WTC11 (cell line): ENCODE measurements around the gene GRAMD1B. TPM values are rescaled to one million over a fixed set of nuclear protein-coding genes. Genes with fewer than 3 reads are reported as not detected.

Experiments
- ATAC-seq: fragments of 200-7000 bp; cut with Tn5 transposase; 2 replicates; pipeline ENCODE4 v1.10.0; 2021; ENCODE audit warnings: mild to moderate bottlenecking, moderate library complexity
- CTCF ChIA-PET: fragments of 300-600 bp; sonication (Branson Sonifier 250); formaldehyde crosslinking; loops from one replicate; lab custom pipeline; 2021; ENCODE audit warnings: antibody characterized with exemption; lab: Charles Lee
- POLR2A ChIA-PET: fragments of 350-600 bp; sonication (Branson Sonifier 250); formaldehyde crosslinking; loops from one replicate; lab custom pipeline; 2021; ENCODE audit warnings: antibody characterized with exemption; lab: Charles Lee
- DNase-seq: peaks from one replicate; pipeline ENCODE4 v3.0.0; 2021; ENCODE audit warnings: low spot score
- H3K27ac Mint-ChIP-seq: 2 replicates; pipeline ENCODE4 v1.8.0; 2021; ENCODE audit warnings: mixed read lengths
- H3K27me3 Mint-ChIP-seq: 2 replicates; pipeline ENCODE4 v1.8.0; 2021; ENCODE audit warnings: low read depth, mild to moderate bottlenecking, moderate library complexity, mixed read lengths
- H3K36me3 Mint-ChIP-seq: 2 replicates; pipeline ENCODE4 v1.8.0; 2021; ENCODE audit warnings: mixed read lengths
- H3K4me1 Mint-ChIP-seq: 2 replicates; pipeline ENCODE4 v1.8.0; 2022; ENCODE audit warnings: mixed read lengths
- H3K4me3 Mint-ChIP-seq: 2 replicates; pipeline ENCODE4 v1.8.0; 2021; ENCODE audit warnings: mild to moderate bottlenecking, moderate library complexity, mixed read lengths
- H3K9me3 Mint-ChIP-seq: 2 replicates; pipeline ENCODE4 v1.8.0; 2021; ENCODE audit warnings: mixed read lengths
- ATF3 ChIP-seq: sonication (generic); formaldehyde crosslinking; conservative IDR thresholded peaks from 2 replicates; pipeline ENCODE4 v1.8.1; 2022; ENCODE audit warnings: mild to moderate bottlenecking, missing genetic modification reagents
- EMX1 ChIP-seq: fragments of 250-450 bp; sonication (Bioruptor Pico); IDR thresholded peaks from 2 replicates; pipeline ENCODE4 v1.8.0; 2021; ENCODE audit warnings: mild to moderate bottlenecking
- ESRRA ChIP-seq: sonication (generic); formaldehyde crosslinking; IDR thresholded peaks from 2 replicates; pipeline ENCODE4 v1.8.1; 2022; ENCODE audit warnings: mild to moderate bottlenecking, missing genetic modification reagents, borderline replicate concordance
- IRF1 ChIP-seq: sonication (generic); formaldehyde crosslinking; IDR thresholded peaks from 2 replicates; pipeline ENCODE4 v1.8.0; 2023; ENCODE audit warnings: missing genetic modification reagents
- NFATC4 ChIP-seq: fragments of 250-450 bp; sonication (Bioruptor Pico); IDR thresholded peaks from 2 replicates; pipeline ENCODE4 v1.9.0; 2021; ENCODE audit warnings: mild to moderate bottlenecking
- NR1H2 ChIP-seq: sonication (generic); formaldehyde crosslinking; IDR thresholded peaks from 2 replicates; pipeline ENCODE4 v1.9.0; 2021; ENCODE audit warnings: mild to moderate bottlenecking, moderate library complexity, missing genetic modification reagents
- PRRX2 ChIP-seq: fragments of 250-450 bp; sonication (Bioruptor Pico); IDR thresholded peaks from 2 replicates; pipeline ENCODE4 v1.8.0; 2021; ENCODE audit warnings: mild to moderate bottlenecking
- RELA ChIP-seq: sonication (generic); formaldehyde crosslinking; IDR thresholded peaks from 2 replicates; pipeline ENCODE4 v1.8.1; 2022; ENCODE audit warnings: missing genetic modification reagents, mild to moderate bottlenecking, borderline replicate concordance
- ZNF532 ChIP-seq: fragments of 250-450 bp; sonication (Bioruptor Pico); IDR thresholded peaks from 2 replicates; pipeline ENCODE4 v1.9.0; 2021; ENCODE audit warnings: mild to moderate bottlenecking, borderline replicate concordance
- total RNA-seq: library from RNA; stranded (reverse); gene quantifications from 3 replicates; pipeline ENCODE4 v1.2.3, GENCODE V29; 2021
- TF ChIP-seq, protein P1 (sequence below): fragments of 250-450 bp; sonication (Bioruptor Pico); IDR thresholded peaks from 2 replicates; pipeline ENCODE4 v1.9.0; 2021; ENCODE audit warnings: moderate library complexity, mild to moderate bottlenecking, inconsistent platforms, borderline replicate concordance
- TF ChIP-seq, protein P2 (sequence below): sonication (generic); formaldehyde crosslinking; IDR thresholded peaks from 2 replicates; pipeline ENCODE4 v1.8.0; 2023; ENCODE audit warnings: missing genetic modification reagents, mild to moderate bottlenecking, borderline replicate concordance
- TF ChIP-seq, protein P3 (sequence below): fragments of 250-450 bp; sonication (Bioruptor Pico); IDR thresholded peaks from 2 replicates; pipeline ENCODE4 v1.9.0; 2021; ENCODE audit warnings: mild to moderate bottlenecking

GRAMD1B gene
- total RNA-seq, 1 experiment from 2014 or later = 31.5 TPM

- no peak for TF ChIP-seq PRRX2 (CRISPR knock-in tag)
Observed at GRCh38 chr11:123597859-123598258, 167.8 kb downstream of the GRAMD1B start (continued).

GRCh38 chr11:123601136-123601535, 171.1 kb downstream of the GRAMD1B start:
- no peak overlapping the region for H3K27ac Mint-ChIP-seq
- H3K9me3 Mint-ChIP-seq = no peaks in the 10 kb centered on the region
- CTCF ChIA-PET = interaction anchor here (2.0 kb wide), 1 partner anchor 20 kb away, joined by 11 read pairs; no protein-coding TSS in a partner anchor
- TF ChIP-seq ESRRA (CRISPR knock-in tag) (no peak), NFATC4 (no peak), ATF3 (CRISPR knock-in tag) (no peak), ZNF532 (CRISPR knock-in tag) (no peak), RELA (CRISPR knock-in tag) (no peak), EMX1 (CRISPR knock-in tag) (no peak), IRF1 (no peak), NR1H2 (no peak)
- TF ChIP-seq, protein P1, sequence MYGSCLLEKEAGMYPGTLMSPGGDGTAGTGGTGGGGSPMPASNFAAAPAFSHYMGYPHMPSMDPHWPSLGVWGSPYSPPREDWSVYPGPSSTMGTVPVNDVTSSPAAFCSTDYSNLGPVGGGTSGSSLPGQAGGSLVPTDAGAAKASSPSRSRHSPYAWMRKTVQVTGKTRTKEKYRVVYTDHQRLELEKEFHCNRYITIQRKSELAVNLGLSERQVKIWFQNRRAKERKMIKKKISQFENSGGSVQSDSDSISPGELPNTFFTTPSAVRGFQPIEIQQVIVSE (CRISPR knock-in tag) = no peak
- TF ChIP-seq, protein P2, sequence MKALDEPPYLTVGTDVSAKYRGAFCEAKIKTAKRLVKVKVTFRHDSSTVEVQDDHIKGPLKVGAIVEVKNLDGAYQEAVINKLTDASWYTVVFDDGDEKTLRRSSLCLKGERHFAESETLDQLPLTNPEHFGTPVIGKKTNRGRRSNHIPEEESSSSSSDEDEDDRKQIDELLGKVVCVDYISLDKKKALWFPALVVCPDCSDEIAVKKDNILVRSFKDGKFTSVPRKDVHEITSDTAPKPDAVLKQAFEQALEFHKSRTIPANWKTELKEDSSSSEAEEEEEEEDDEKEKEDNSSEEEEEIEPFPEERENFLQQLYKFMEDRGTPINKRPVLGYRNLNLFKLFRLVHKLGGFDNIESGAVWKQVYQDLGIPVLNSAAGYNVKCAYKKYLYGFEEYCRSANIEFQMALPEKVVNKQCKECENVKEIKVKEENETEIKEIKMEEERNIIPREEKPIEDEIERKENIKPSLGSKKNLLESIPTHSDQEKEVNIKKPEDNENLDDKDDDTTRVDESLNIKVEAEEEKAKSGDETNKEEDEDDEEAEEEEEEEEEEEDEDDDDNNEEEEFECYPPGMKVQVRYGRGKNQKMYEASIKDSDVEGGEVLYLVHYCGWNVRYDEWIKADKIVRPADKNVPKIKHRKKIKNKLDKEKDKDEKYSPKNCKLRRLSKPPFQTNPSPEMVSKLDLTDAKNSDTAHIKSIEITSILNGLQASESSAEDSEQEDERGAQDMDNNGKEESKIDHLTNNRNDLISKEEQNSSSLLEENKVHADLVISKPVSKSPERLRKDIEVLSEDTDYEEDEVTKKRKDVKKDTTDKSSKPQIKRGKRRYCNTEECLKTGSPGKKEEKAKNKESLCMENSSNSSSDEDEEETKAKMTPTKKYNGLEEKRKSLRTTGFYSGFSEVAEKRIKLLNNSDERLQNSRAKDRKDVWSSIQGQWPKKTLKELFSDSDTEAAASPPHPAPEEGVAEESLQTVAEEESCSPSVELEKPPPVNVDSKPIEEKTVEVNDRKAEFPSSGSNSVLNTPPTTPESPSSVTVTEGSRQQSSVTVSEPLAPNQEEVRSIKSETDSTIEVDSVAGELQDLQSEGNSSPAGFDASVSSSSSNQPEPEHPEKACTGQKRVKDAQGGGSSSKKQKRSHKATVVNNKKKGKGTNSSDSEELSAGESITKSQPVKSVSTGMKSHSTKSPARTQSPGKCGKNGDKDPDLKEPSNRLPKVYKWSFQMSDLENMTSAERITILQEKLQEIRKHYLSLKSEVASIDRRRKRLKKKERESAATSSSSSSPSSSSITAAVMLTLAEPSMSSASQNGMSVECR (CRISPR knock-in tag) = no peak
- TF ChIP-seq, protein P3, sequence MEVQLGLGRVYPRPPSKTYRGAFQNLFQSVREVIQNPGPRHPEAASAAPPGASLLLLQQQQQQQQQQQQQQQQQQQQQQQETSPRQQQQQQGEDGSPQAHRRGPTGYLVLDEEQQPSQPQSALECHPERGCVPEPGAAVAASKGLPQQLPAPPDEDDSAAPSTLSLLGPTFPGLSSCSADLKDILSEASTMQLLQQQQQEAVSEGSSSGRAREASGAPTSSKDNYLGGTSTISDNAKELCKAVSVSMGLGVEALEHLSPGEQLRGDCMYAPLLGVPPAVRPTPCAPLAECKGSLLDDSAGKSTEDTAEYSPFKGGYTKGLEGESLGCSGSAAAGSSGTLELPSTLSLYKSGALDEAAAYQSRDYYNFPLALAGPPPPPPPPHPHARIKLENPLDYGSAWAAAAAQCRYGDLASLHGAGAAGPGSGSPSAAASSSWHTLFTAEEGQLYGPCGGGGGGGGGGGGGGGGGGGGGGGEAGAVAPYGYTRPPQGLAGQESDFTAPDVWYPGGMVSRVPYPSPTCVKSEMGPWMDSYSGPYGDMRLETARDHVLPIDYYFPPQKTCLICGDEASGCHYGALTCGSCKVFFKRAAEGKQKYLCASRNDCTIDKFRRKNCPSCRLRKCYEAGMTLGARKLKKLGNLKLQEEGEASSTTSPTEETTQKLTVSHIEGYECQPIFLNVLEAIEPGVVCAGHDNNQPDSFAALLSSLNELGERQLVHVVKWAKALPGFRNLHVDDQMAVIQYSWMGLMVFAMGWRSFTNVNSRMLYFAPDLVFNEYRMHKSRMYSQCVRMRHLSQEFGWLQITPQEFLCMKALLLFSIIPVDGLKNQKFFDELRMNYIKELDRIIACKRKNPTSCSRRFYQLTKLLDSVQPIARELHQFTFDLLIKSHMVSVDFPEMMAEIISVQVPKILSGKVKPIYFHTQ (CRISPR knock-in tag) = no peak
- no peaks in the 10 kb centered on the region for H3K4me1 Mint-ChIP-seq
- DNase-seq (no peak), ATAC-seq (no peak)
- POLR2A ChIA-PET = no interaction called here
- no peaks in the 10 kb centered on the region for H3K27me3 Mint-ChIP-seq
- H3K4me3 Mint-ChIP-seq = no peak overlapping the region
- H3K36me3 Mint-ChIP-seq = peaks cover 33% of the 10 kb centered on the region
